HG02884 (cell line): Measurements from ENCODE around the gene YWHAB.
"Not testable (repeated sequence)": the region's sequence is repeated elsewhere in the genome, so short reads cannot be mapped to it uniquely, and the experiment has no call there.

ENCODE experiments used
- ATAC-seq: cut with Tn5 transposase; IDR thresholded peaks from one replicate; pipeline ENCODE4 v1.9.1; 2021; ENCODE audit warnings: mild to moderate bottlenecking, moderate library complexity; ENCODE audit not compliant: unreplicated experiment

Gene YWHAB

GRCh38 chr20:44866703-44867335 is 18.7 kb upstream of the YWHAB start:
- no peak for ATAC-seq

- ATAC-seq: no peak
Observed at GRCh38 chr20:44869471-44869870, 16.0 kb upstream of the YWHAB start.

DNA sequence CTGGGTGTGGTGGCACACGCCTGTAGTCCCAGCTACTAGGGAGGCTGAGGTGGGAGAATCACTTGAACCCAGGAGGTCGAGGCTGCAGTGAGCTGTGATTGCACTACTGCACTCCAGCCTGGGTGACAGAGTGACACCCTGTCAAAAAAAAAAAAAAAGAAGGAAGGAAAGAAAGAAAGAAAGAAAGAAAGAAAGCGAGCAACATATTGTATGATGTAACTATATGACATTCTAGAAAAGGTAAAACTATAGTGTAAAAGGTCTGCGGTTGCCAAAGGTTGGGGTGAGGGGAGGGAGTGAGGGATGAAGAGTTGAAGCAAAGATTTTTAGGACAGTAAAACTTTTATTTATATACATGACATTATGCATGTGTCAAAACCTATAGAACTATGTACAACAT is 3.1 kb upstream of the YWHAB start:
- ATAC-seq: not testable (repeated sequence)

DNA sequence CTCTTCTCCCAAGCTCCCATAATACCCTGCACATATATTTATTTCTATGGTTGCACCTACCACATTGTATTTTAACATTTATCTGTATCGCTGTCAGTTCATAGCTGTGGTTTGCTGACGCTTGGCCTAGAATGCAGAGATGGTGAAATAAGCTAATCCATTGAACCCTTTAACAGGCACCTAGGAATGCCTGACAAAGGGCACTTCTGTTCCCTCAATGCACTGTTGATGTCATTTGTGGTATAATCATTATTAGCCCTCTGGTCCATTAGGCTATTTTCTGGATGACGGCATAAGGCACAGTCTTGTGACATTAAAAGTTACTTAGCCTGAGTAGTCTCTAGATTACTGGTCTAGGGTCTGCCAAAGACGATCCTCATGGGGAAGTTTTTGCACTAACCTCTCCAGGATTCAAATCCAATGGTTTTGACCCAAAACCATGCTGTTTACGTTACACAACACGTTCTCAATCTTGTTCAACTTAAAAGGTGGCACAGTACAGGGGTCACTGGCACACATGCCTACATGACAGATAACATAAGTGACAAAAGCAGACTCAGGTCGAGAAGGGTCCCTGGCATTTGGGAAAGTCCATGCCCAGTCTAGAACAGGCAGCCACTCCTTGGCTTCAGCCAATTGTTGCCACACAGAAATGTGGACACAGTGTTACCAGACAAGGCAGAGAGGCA is 2.1 kb upstream of the YWHAB start:
- no peak for ATAC-seq

GRCh38 chr20:44884907-44885391 is 556 bp upstream of the YWHAB start:
- ATAC-seq: no peak

DNA sequence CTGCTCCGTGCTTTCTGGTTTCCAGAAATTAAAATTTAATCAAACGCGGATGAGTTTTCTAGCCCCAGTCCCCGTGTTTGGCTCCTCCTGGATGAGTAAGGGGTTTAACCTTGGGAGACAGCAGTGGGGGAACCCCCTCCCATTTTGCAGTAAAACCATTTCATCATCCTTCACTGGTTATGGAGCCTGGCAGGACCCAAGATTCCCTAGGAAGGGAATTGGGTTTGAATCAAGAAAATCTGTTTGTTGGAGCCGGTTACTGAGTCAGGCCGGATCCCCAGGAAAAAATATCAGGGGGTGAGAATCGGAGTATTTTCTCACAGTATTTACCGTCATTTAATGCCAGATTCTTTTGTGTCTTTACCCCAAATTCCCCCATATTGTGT is 754 bp downstream of the YWHAB start:
- no peak for ATAC-seq

DNA sequence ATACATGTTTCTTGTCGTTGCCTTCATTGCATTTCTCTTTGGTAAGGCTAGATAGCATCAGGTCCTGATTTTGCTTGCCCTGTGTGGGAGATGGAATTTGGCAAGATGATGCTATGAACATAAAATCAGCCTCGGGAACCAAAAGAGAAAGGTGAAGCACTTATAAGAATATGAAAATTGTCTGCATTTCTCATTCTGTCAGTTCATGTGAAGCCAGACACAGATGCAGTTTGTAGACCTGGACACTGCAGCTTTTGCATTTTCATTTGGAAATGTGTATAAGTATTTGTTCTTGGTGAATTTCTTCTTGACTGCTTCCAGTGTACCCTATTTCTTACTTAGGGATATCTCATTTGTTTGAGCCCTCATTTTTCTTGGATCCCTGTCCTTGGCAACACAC is 1.3 kb downstream of the YWHAB start:
- ATAC-seq: no peak

DNA sequence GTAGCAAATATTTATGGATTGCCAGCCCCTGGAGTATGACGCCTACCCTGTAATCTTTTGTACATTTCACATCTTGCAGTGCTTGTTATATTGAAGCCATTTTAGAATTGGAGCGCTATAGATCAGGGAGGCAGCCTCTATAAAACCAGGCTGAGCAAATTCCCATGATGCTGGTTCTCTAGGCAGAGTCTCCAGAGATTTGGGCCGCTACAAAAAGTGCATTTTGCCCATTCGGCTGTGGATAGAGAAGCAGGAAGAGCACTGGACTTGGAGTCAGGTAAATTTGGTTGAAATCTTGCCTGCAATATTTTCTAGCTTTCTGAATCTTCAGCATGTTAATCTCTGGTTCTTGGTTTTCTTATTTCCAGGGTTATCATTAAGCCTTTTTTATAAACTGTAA is 2.0 kb downstream of the YWHAB start:
- no peak for ATAC-seq

- ATAC-seq: no peak
Observed at GRCh38 chr20:44888226-44889103, 3.0 kb downstream of the YWHAB start.

GRCh38 chr20:44891826-44892225 is 6.3 kb downstream of the YWHAB start:
- no peak for ATAC-seq

DNA sequence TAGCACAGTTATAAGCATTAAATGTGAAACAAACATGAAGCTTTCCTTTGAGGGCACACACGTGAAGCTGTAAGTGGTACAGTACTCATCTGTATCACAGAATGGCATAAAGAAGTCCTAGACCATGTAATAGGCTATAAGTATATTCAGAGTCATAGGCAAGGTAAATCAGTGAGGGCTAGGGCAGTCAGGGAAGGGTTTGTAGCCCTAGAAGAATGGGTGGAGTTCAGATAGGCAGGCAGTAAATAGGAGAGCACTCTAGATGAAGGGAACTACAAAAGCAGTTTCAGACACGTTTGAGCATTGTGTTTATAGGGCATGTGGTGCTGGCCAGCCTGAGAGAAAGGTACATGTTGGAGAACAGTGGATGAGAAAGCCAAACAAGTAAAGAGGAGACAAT is 9.5 kb downstream of the YWHAB start:
- ATAC-seq: no peak

- ATAC-seq: no peak
Observed at GRCh38 chr20:44896583-44896982, 11.1 kb downstream of the YWHAB start.

DNA sequence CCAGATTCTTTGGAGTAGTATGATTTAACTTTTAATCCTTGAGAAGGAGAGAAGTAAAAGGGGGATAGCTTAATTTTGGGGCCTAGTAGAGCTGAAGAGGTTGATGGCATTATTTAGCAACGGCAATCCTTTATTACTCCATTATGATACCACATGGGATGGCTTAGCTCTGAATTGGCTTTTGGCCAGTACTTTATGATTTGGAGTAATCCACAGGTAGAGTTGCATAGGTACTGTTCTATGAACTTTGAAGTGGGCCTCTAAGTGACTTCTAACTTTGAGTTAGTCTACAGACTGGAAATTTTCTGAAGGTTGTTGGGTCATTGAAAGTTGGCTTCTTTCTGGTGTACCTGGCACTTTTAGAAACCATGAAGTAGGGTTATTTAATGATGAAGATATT is 11.6 kb downstream of the YWHAB start:
- ATAC-seq: no peak

GRCh38 chr20:44900231-44900854 is 14.8 kb downstream of the YWHAB start:
- ATAC-seq: no peak

GRCh38 chr20:44901974-44902373 is 16.5 kb downstream of the YWHAB start:
- no peak for ATAC-seq

DNA sequence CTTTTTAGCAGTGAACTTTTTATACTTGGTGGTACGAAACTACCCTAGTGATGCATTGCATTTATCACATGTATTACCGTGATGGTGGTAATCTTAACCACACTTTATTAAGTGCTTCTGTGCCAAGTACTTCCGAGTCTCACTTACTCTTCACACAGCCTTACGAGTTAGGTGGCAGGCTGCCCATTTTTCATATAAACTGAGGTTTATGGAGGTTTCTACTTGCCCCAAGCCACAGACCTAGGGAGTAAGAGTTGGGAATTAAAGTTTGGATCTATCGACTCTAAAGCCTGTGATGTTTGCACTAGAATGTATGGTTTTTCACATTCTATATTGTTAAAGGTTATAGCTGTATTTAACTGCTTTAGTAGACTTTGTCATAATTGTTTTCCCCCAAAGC is 18.9 kb downstream of the YWHAB start:
- ATAC-seq: no peak

DNA sequence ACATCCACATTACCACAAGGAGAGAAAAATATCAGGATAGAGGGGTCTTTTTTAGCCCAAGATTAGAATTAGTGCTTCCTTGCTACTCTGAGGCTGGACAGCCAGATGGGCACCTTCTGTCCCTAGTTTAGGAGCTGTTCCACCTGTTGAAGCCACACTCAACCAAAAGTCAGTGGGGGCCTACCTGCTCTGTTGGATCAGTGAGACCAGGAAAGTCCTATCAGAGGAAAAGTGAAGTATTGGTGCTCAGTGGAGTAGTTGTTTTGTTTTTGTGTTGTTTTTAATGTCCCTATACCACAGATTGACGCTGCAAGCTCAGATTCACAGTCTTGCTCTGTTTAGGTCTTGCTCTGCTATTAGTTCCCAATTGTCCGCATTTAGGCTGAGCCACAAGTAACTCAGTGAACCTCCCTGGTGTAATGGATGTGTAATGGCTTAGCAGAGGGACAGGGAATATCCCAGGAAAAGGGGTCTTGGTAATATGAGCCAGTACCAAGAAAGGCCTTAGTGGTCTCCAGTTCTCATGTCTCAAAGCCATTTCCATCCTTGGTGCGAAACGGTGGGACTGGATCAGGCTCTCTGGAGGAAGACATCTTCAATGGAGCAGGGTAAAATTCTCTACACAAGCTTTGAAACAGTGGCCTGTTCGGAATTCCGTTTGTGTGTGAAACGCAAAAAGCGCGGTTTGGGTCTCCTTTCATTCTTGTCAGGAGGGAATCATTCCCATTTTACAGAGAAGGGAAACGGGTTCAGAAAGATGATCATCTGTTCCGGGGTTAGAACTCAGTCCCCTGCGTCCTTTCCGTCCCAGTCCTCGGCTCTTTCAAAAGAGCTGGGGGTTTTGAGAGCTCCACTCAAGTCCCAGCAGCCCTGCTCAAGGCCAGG is 23.7 kb downstream of the YWHAB start:
- ATAC-seq: no peak

DNA sequence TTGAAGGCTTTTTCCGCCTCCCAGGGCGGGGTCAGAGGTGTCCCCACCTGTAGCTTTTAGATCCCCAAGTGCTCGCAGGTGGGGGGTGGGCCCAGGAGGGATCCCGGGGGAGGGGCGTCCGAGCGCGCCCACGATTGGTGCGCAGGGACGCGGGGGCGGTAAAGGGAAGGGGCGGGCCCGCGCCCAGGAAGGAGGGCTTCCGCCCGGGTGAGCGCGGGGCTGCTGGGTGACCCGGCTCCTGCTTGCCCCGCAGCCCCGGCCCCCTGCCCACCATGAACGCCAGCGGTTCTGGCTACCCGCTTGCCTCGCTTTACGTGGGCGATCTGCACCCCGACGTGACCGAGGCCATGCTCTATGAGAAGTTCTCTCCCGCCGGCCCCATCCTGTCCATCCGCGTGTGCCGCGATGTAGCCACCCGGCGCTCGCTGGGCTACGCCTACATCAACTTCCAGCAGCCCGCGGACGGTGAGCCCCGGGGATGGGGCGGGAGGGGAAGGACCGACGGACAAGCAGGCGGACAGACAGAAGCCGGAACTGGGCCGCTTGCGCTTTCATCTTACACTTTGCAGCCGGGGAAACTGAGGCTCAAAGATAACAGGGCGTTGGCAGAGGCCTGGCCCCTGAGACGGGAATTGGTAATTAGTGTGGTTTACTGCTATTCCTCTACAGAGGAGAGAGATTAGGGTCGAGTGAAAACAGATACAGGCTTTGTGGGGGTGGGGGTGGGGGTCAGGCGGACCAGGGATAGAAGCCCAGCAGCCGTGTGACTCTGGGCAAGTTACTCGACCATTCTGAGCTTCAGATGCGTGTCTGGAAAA is 24.6 kb downstream of the YWHAB start, which contains the start of gene PABPC1L:
Gene PABPC1L, plus strand, starts transcription at position 189 of the 818 bp plus-strand sequence. Its CDS starts 84 bp downstream, at position 273.
- ATAC-seq: peak; percentile 82

- ATAC-seq: no peak
Observed at GRCh38 chr20:44910690-44911262, 25.3 kb downstream of the YWHAB start.
